SK-N-MC (cell line): Measurements from ENCODE around the gene SLC39A13.

ENCODE experiments used
- DNase-seq: peaks from one replicate; pipeline ENCODE4 v3.0.0-alpha.2; 2011; ENCODE audit warnings: low read depth, low spot score
- H3K27ac ChIP-seq: fragments of 200-600 bp; sonication (generic); 2 replicates; pipeline ENCODE4 v1.5.1; 2016; ENCODE audit warnings: mixed run types
- H3K36me3 ChIP-seq: fragments of 200-600 bp; sonication (generic); 2 replicates; pipeline ENCODE4 v1.6.1; 2017; ENCODE audit warnings: antibody characterized with exemption, low read length, mixed read lengths; ENCODE audit not compliant: insufficient read depth
- H3K4me3 ChIP-seq: fragments of 200-600 bp; sonication (generic); 2 replicates; pipeline ENCODE4 v1.5.1; 2016
- H3K9ac ChIP-seq: fragments of 200-600 bp; sonication (generic); 2 replicates; pipeline ENCODE4 v1.8.0; 2017; ENCODE audit warnings: mixed run types, mixed read lengths; ENCODE audit not compliant: insufficient read length
- H3K9me3 ChIP-seq: fragments of 200-600 bp; sonication (generic); 2 replicates; pipeline ENCODE4 v1.6.1; 2017; ENCODE audit warnings: low read depth, mild to moderate bottlenecking, antibody characterized with exemption, low read length, moderate library complexity, mixed read lengths
- EZH2 ChIP-seq: fragments of 200-600 bp; sonication (generic); IDR thresholded peaks from one replicate; pipeline ENCODE4 v1.6.1; 2017; ENCODE audit warnings: antibody characterized with exemption
- FOXP2 ChIP-seq: optimal IDR thresholded peaks from 2 replicates; pipeline ENCODE3; 2011; ENCODE audit warnings: mild to moderate bottlenecking, moderate library complexity; ENCODE audit not compliant: insufficient read depth; ENCODE audit errors: extremely low read length, control extremely low read depth
- POLR2AphosphoS5 ChIP-seq: IDR thresholded peaks from 2 replicates; pipeline ENCODE4 v1.6.1; 2012; ENCODE audit warnings: mild to moderate bottlenecking, low read depth, low read length, borderline replicate concordance

The SLC39A13 gene

DNA sequence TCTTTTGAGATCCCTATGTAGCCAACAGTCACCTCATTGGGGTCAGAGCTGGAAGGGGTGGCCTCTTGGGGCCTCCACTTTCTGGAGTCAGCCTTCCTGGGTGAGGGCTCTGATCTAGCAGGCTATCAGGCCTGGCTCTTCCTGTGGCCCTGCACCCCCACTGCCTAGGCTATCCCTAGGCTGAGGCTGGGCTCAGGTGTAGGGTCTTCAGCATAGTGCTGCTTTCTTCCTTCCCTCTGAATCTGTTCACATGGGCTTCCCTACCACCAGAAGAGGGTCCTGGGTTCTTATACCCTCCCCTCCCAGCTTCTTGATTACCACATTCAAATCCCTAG is 29.6 kb upstream of the SLC39A13 start:
- H3K9ac ChIP-seq, result no peak overlapping the region
- no peaks in the 10 kb centered on the region for H3K9me3 ChIP-seq
- H3K4me3 ChIP-seq, result no peak overlapping the region
- H3K36me3 ChIP-seq, result no peaks in the 10 kb centered on the region
- TF ChIP-seq POLR2AphosphoS5 (no peak), EZH2 (no peak), FOXP2 (no peak)
- H3K27ac ChIP-seq, result no peak overlapping the region
- no peak for DNase-seq

GRCh38 chr11:47379317-47379716 is 29.1 kb upstream of the SLC39A13 start:
- DNase-seq, result no peak
- TF ChIP-seq FOXP2 (no peak), EZH2 (no peak), POLR2AphosphoS5 (no peak)
- Histone ChIP-seq H3K9ac (no peak overlapping the region), H3K36me3 (no peaks in the 10 kb centered on the region), H3K27ac (no peak overlapping the region), H3K4me3 (no peak overlapping the region), H3K9me3 (no peaks in the 10 kb centered on the region)

DNA sequence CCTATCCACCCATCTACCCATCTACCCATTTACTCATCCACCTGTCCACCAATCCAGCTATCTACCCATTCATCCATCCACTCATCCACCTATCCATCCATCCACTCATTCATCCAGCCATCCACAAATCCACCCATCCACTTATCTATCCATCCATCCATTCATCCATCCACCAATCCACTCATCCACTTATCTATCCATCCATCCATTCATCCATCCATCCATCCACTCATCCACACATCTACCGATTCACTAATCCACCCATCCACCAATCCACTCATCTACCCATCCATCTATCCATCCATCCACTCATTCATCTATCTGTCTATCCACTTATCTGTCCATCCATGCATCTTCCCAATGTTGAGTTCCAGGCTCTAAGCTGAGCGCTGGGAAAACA is 28.3 kb upstream of the SLC39A13 start:
- Histone ChIP-seq H3K27ac (no peak overlapping the region), H3K9me3 (no peaks in the 10 kb centered on the region), H3K36me3 (no peaks in the 10 kb centered on the region), H3K4me3 (no peak overlapping the region), H3K9ac (no peak overlapping the region)
- DNase-seq, result no peak
- no peak for TF ChIP-seq POLR2AphosphoS5
- no peak for TF ChIP-seq FOXP2
- no peak for TF ChIP-seq EZH2

GRCh38 chr11:47383071-47383470 is 25.3 kb upstream of the SLC39A13 start:
- DNase-seq, result no peak
- no peak for TF ChIP-seq POLR2AphosphoS5
- no peak for TF ChIP-seq FOXP2
- no peak for TF ChIP-seq EZH2

DNA sequence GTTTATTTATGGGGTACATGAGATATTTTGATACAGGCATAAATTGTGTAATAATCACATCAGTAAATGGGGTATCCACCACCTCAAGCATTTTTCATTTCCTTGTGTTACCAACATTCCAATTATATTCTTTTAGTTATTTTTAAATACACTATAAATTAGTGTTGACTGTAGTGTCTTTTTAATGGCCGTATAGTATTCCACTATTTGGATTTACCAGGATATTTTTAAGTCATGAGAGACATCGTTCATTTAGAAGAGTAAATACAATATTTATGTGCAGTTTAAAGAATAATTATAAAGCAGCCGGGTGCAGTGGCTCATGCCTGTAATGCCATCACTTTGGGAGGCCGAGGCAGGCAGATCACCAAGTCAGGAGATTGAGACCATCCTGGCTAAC is 23.9 kb upstream of the SLC39A13 start:
- Histone ChIP-seq H3K27ac (no peak overlapping the region), H3K36me3 (no peaks in the 10 kb centered on the region), H3K9ac (no peak overlapping the region), H3K4me3 (no peak overlapping the region), H3K9me3 (no peaks in the 10 kb centered on the region)
- TF ChIP-seq FOXP2 (no peak), EZH2 (no peak), POLR2AphosphoS5 (no peak)
- no peak for DNase-seq

More at GRCh38 chr11:47383071-47383470, 25.3 kb upstream of the SLC39A13 start:
- no peaks in the 10 kb centered on the region for H3K36me3 ChIP-seq
- no peak overlapping the region for H3K27ac ChIP-seq
- no peak overlapping the region for H3K4me3 ChIP-seq
- H3K9ac ChIP-seq, result no peak overlapping the region
- H3K9me3 ChIP-seq, result no peaks in the 10 kb centered on the region

GRCh38 chr11:47387944-47388696 is 20.3 kb upstream of the SLC39A13 start:
- Histone ChIP-seq H3K36me3 (no peaks in the 10 kb centered on the region), H3K9me3 (no peaks in the 10 kb centered on the region), H3K27ac (no peak overlapping the region), H3K9ac (no peak overlapping the region), H3K4me3 (no peak overlapping the region)
- no peak for TF ChIP-seq FOXP2
- TF ChIP-seq EZH2, result no peak
- no peak for TF ChIP-seq POLR2AphosphoS5
- DNase-seq, result no peak

- Histone ChIP-seq H3K27ac (no peak overlapping the region), H3K4me3 (no peak overlapping the region), H3K36me3 (no peaks in the 10 kb centered on the region), H3K9me3 (no peaks in the 10 kb centered on the region), H3K9ac (no peak overlapping the region)
- TF ChIP-seq FOXP2, result no peak
- no peak for TF ChIP-seq EZH2
- TF ChIP-seq POLR2AphosphoS5, result no peak
- no peak for DNase-seq
Measured at GRCh38 chr11:47388697-47389576, 19.5 kb upstream of the SLC39A13 start.

DNA sequence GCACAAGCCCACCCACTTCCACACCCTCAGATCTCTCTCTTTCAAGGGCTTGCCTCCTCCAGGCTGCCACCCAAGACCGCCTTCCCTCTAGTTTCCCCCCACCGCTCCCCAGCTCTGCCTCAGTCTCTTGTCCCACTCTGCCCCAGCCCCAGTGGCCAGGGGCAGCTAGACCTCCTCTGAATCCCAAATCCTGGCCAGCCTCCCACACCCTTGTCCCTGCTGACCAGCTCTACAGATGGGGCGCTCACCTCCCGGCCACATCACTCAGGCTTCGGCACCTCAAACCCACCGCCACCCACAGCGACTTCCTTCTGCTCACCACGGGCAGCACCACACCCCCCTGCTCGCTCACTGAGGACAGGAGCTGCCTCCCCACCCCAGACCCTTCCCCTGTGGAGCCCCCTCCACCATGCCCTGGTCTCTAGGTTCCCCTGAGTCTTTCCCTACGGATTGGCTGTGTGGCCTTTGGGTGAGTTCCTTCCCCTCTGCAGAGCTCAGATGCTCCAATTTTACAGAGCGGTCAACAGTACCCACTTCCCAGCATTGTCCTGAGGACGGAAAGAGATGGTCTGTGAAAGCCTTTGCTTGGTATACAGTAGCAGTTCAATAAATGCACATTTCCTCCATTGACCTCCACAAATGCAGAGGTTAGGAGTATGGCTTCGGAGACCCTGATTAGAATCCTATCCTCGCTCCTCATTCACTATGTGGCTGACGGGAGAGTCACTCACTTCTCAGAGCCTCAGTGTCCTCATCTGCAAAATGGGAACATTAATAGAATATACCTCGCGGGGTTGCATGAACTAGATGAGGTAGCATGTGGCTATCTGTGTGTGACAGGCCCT is 18.6 kb upstream of the SLC39A13 start:
- H3K9ac ChIP-seq, result no peak overlapping the region
- H3K9me3 ChIP-seq, result no peaks in the 10 kb centered on the region
- no peaks in the 10 kb centered on the region for H3K36me3 ChIP-seq
- TF ChIP-seq EZH2 (no peak), POLR2AphosphoS5 (no peak), FOXP2 (no peak)
- H3K4me3 ChIP-seq, result no peak overlapping the region
- no peak overlapping the region for H3K27ac ChIP-seq
- no peak for DNase-seq
